H1 (cell line): ENCODE measurements around the gene RPL6. TPM values are rescaled to one million over a fixed set of nuclear protein-coding genes. Genes with fewer than 3 reads are reported as not detected.
A peak's percentile ranks its signal among the peaks of the same experiment; 100 is the strongest.

Source experiments
- CTCF ChIA-PET: fragments of 300-600 bp; sonication (Branson Sonifier 250); formaldehyde crosslinking; loops from one replicate; lab custom pipeline; 2021; ENCODE audit not compliant: partially characterized antibody; lab: Charles Lee
- POLR2A ChIA-PET: fragments of 300-600 bp; sonication (Branson Sonifier 250); formaldehyde crosslinking; loops from one replicate; lab custom pipeline; 2021; ENCODE audit warnings: inconsistent platforms; ENCODE audit not compliant: partially characterized antibody; lab: Charles Lee
- DNase-seq, 2 experiments: peaks; one replicate each; pipeline versions ENCODE4 v3.0.0 to v3.0.0-alpha.2; 2010 to 2022; ENCODE audit warnings: low spot score in 2 of 2, low read depth in 1 of 2, mixed read lengths in 1 of 2
- FAIRE-seq: peaks from 2 replicates; lab custom pipeline; 2011; peaks lifted over from hg19 to GRCh38; lab: Jason Lieb, UNC
- H2AFZ ChIP-seq: 2 replicates; pipeline ENCODE4 v1.8.1; 2012; ENCODE audit warnings: low read length, inconsistent platforms
- H2AK5ac ChIP-seq: 2 replicates; pipeline ENCODE4 v1.6.1; 2013; ENCODE audit warnings: low read depth, low read length
- H2BK120ac ChIP-seq: replicated peaks from 2 replicates; pipeline ENCODE3; 2013; ENCODE audit warnings: low read depth, low read length, inconsistent platforms
- H2BK12ac ChIP-seq: 2 replicates; pipeline ENCODE4 v1.6.1; 2013; ENCODE audit warnings: low read depth, low read length
- H2BK15ac ChIP-seq: 2 replicates; pipeline ENCODE4 v1.6.1; 2013; ENCODE audit warnings: low read length
- H2BK20ac ChIP-seq: 2 replicates; pipeline ENCODE4 v1.6.1; 2013; ENCODE audit warnings: low read length
- H2BK5ac ChIP-seq: 2 replicates; pipeline ENCODE4 v1.6.1; 2013; ENCODE audit warnings: low read depth, low read length
- H3K14ac ChIP-seq: 2 replicates; pipeline ENCODE4 v1.6.1; 2013; ENCODE audit warnings: inconsistent platforms; ENCODE audit not compliant: insufficient read length
- H3K18ac ChIP-seq: 2 replicates; pipeline ENCODE4 v1.6.1; 2013; ENCODE audit warnings: low read length; ENCODE audit errors: extremely low read depth
- H3K23ac ChIP-seq: 2 replicates; pipeline ENCODE4 v1.6.1; 2013; ENCODE audit warnings: inconsistent platforms; ENCODE audit not compliant: insufficient read length
- H3K23me2 ChIP-seq: 2 replicates; pipeline ENCODE4 v1.6.1; 2013; ENCODE audit warnings: low read depth, low read length
- H3K27ac ChIP-seq: 2 replicates; pipeline ENCODE4 v1.6.1; 2011; ENCODE audit warnings: low read depth, low read length, inconsistent platforms
- H3K27me3 ChIP-seq, 4 experiments: replicated peaks in 1 of 4; 1 replicate in 1 of 4; 2 replicates in 3 of 4; pipeline versions ENCODE4 v1.6.1 to v1.8.1; 2011 to 2013; ENCODE audit warnings: low read length in 3 of 4, mild to moderate bottlenecking in 3 of 4, inconsistent platforms in 2 of 4, mixed read lengths in 2 of 4, moderate library complexity in 1 of 4; ENCODE audit not compliant: control insufficient read depth in 3 of 4, insufficient read depth in 3 of 4; ENCODE audit errors: extremely low read depth in 1 of 4
- H3K36me3 ChIP-seq, 4 experiments: 2 replicates each; pipeline versions ENCODE4 v1.6.1 to v1.8.1; 2011 to 2013; ENCODE audit warnings: mild to moderate bottlenecking in 4 of 4, low read length in 3 of 4, moderate library complexity in 2 of 4, control low read depth in 1 of 4, inconsistent platforms in 1 of 4; ENCODE audit not compliant: insufficient read depth in 4 of 4, control insufficient read depth in 2 of 4
- H3K4ac ChIP-seq: replicated peaks from 2 replicates; pipeline ENCODE3; 2013; ENCODE audit warnings: low read length, low read depth, mixed read lengths, inconsistent platforms; ENCODE audit not compliant: insufficient read length
- H3K4me1 ChIP-seq, 4 experiments: replicated peaks in 1 of 4; 1 replicate in 1 of 4; 2 replicates in 3 of 4; pipeline versions ENCODE4 v1.6.1 to v1.8.1; 2011 to 2013; ENCODE audit warnings: low read length in 3 of 4, inconsistent platforms in 2 of 4, mixed read lengths in 1 of 4; ENCODE audit not compliant: insufficient read depth in 4 of 4, control insufficient read depth in 3 of 4
- H3K4me2 ChIP-seq, 2 experiments: 2 replicates each; pipeline versions ENCODE4 v1.6.1 to v1.8.1; 2011 to 2013; ENCODE audit warnings: low read depth in 2 of 2, low read length in 2 of 2, control low read depth in 1 of 2, inconsistent platforms in 1 of 2, mild to moderate bottlenecking in 1 of 2; ENCODE audit not compliant: insufficient read depth in 1 of 2
- H3K4me3 ChIP-seq, 4 experiments: fragments of 200-600, 300-600 bp in 1 of 4; sonication (generic), shearing (Covaris generic), sonication (Bioruptor Twin) in 1 of 4; 2 replicates each; pipeline versions ENCODE4 v1.5.1 to v1.8.1; 2011 to 2016; ENCODE audit warnings: low read length in 4 of 4, low read depth in 3 of 4, control low read depth in 2 of 4, inconsistent platforms in 2 of 4, mild to moderate bottlenecking in 2 of 4, mixed read lengths in 1 of 4, moderate library complexity in 1 of 4; ENCODE audit not compliant: insufficient read depth in 2 of 4; ENCODE audit errors: extremely low read depth in 1 of 4
- H3K56ac ChIP-seq: replicated peaks from 2 replicates; pipeline ENCODE3; 2013; ENCODE audit warnings: low read depth, mild to moderate bottlenecking, mixed read lengths, low read length, inconsistent platforms; ENCODE audit not compliant: insufficient read length
- H3K79me1 ChIP-seq: 2 replicates; pipeline ENCODE4 v1.6.1; 2013; ENCODE audit warnings: low read depth, low read length, control low read depth
- H3K79me2 ChIP-seq, 2 experiments: 2 replicates each; pipeline versions ENCODE4 v1.6.1 to v1.8.1; 2012 to 2013; ENCODE audit warnings: low read length in 2 of 2, mild to moderate bottlenecking in 2 of 2, inconsistent platforms in 1 of 2; ENCODE audit not compliant: insufficient read depth in 2 of 2, control insufficient read depth in 1 of 2
- H3K9ac ChIP-seq, 4 experiments: replicated peaks in 1 of 4; 1 replicate in 1 of 4; 2 replicates in 3 of 4; pipeline versions ENCODE4 v1.6.1 to v1.8.1; 2011 to 2013; ENCODE audit warnings: low read depth in 3 of 4, low read length in 3 of 4, control low read depth in 2 of 4, mild to moderate bottlenecking in 2 of 4, moderate library complexity in 2 of 4, inconsistent platforms in 1 of 4; ENCODE audit errors: extremely low read depth in 1 of 4
- H3K9me3 ChIP-seq, 2 experiments: 2 replicates each; pipeline versions ENCODE4 v1.6.1 to v1.8.1; 2012 to 2013; ENCODE audit warnings: mild to moderate bottlenecking in 2 of 2, moderate library complexity in 2 of 2, control low read depth in 1 of 2, inconsistent platforms in 1 of 2, low read depth in 1 of 2, low read length in 1 of 2, mixed read lengths in 1 of 2; ENCODE audit not compliant: insufficient read depth in 2 of 2
- H4K20me1 ChIP-seq, 2 experiments: replicated peaks in 1 of 2; 2 replicates each; pipeline versions ENCODE3 to v1.8.1; 2011 to 2013; ENCODE audit warnings: inconsistent platforms in 2 of 2, low read length in 2 of 2, mild to moderate bottlenecking in 1 of 2; ENCODE audit not compliant: insufficient read depth in 2 of 2, control insufficient read depth in 1 of 2
- H4K5ac ChIP-seq: 2 replicates; pipeline ENCODE4 v1.6.1; 2013; ENCODE audit warnings: low read length, low read depth, mixed read lengths, inconsistent platforms; ENCODE audit not compliant: insufficient read length
- H4K8ac ChIP-seq: 2 replicates; pipeline ENCODE4 v1.8.0; 2013; ENCODE audit warnings: mild to moderate bottlenecking, moderate library complexity, low read length, inconsistent platforms; ENCODE audit not compliant: insufficient read depth; ENCODE audit errors: extremely low read depth
- H4K91ac ChIP-seq: replicated peaks from 2 replicates; pipeline ENCODE3; 2013; ENCODE audit warnings: low read length, mixed read lengths, inconsistent platforms; ENCODE audit not compliant: insufficient read length
- ATF3 ChIP-seq: IDR thresholded peaks from 2 replicates; pipeline ENCODE4 v1.6.1; 2011; ENCODE audit warnings: low read depth, mild to moderate bottlenecking, low read length; ENCODE audit not compliant: insufficient read depth
- CHD1 ChIP-seq: IDR thresholded peaks from 2 replicates; pipeline ENCODE4 v1.6.1; 2012; ENCODE audit warnings: low read depth, low read length, improper control_type of control experiment
- KDM4A ChIP-seq: IDR thresholded peaks from one replicate; pipeline ENCODE4 v1.7.1; 2012; ENCODE audit warnings: low read depth, mild to moderate bottlenecking, moderate library complexity, low read length, inconsistent platforms; ENCODE audit not compliant: severe bottlenecking
- NRF1 ChIP-seq: IDR thresholded peaks from 2 replicates; pipeline ENCODE4 v1.6.1; 2011; ENCODE audit warnings: mild to moderate bottlenecking, low read depth, low read length, improper control_type of control experiment
- POLR2AphosphoS5 ChIP-seq: IDR thresholded peaks from 2 replicates; pipeline ENCODE4 v1.6.1; 2011; ENCODE audit warnings: low read depth, low read length
- RXRA ChIP-seq: IDR thresholded peaks from 2 replicates; pipeline ENCODE4 v1.6.1; 2011; ENCODE audit warnings: low read depth, mild to moderate bottlenecking, low read length, moderate library complexity; ENCODE audit not compliant: insufficient read depth
- SP2 ChIP-seq: IDR thresholded peaks from 2 replicates; pipeline ENCODE4 v1.6.1; 2012; ENCODE audit warnings: mild to moderate bottlenecking, low read length, inconsistent platforms
- WGBS, 2 experiments: shearing (Covaris generic) in 1 of 2; methylation state at CpG; one replicate each; pipeline versions ENCODE4 v1.1.6 to v1.1.7; 2013 to 2015; ENCODE audit warnings: low lambda C conversion rate in 2 of 2, mixed read lengths in 2 of 2, inconsistent platforms in 1 of 2, low coverage in 1 of 2, missing lambda C conversion rate in 1 of 2; ENCODE audit not compliant: insufficient replicate concordance in 2 of 2, insufficient coverage in 1 of 2, insufficient read length in 1 of 2; ENCODE audit errors: extremely low coverage in 1 of 2, missing lambda C conversion rate in 1 of 2; 5-methylcytosine and 5-hydroxymethylcytosine counted together
- polyA plus RNA-seq, 7 experiments: library from polyadenylated mRNA; depleted of rRNA in 3 of 7; stranded (reverse) in 5 of 7; unstranded in 2 of 7; fragments of >200 nt in 5 of 7; fragments of 200-250 nt in 2 of 7; gene quantifications; 1 replicate in 5 of 7; 2 replicates in 1 of 7; 4 replicates in 1 of 7; pipeline versions ENCODE4 v1.2.1 to v1.2.3, GENCODE V29; 2011 to 2013; ENCODE audit warnings: missing spikeins in 2 of 7, mixed read lengths in 2 of 7
- total RNA-seq: library from RNA; stranded (reverse); fragmentation: NEBNext Ultra II Directional; extraction: Animal tissue kit (Norgen Biotek cat#: 25700); gene quantifications from 2 replicates; pipeline ENCODE4 v1.2.1, GENCODE V29; 2021

Gene RPL6
- total and polyA plus RNA-seq, 2 of the 8 experiments (the other 6 are each of a cell fraction or from before 2014, with no cell fraction given) = 1,073 to 1,643 TPM

- Histone ChIP-seq H4K91ac (no peak overlapping the region), H2BK12ac (no peak overlapping the region), H3K4ac (no peak overlapping the region), H3K79me1 (no peaks in the 10 kb centered on the region), H4K8ac (no peak overlapping the region), H2BK20ac (no peak overlapping the region), H3K4me1 (no peaks in the 10 kb centered on the region; a peak in 1 of 7 replicates), H3K36me3 (peaks cover 23 to 36% (median 34%) of the 10 kb centered on the region in 4 experiments), H2BK15ac (no peak overlapping the region), H2AFZ (no peak overlapping the region), H3K23me2 (peaks cover 2% of the 10 kb centered on the region; the same call in 1 of the 2 replicates), H3K79me2 (peaks cover 0 to 22% of the 10 kb centered on the region in 2 experiments; a peak in 3 of 4 replicates), H4K5ac (no peak overlapping the region), H4K20me1 (peaks cover 6% of the 10 kb centered on the region in 2 experiments), H3K9ac (no peak overlapping the region), H2BK5ac (no peak overlapping the region), H3K9me3 (no peaks in the 10 kb centered on the region), H2AK5ac (no peak overlapping the region), H3K18ac (no peak overlapping the region), H3K23ac (no peak overlapping the region), H3K4me3 (no peak overlapping the region), H3K56ac (no peak overlapping the region), H3K27ac (no peak overlapping the region), H3K27me3 (no peaks in the 10 kb centered on the region), H3K4me2 (peak overlapping the region in 1 of 2 experiments; percentile 78; a peak in 1 of 4 replicates), H2BK120ac (no peak overlapping the region), H3K14ac (no peak overlapping the region)
- POLR2A ChIA-PET = interaction anchor here (1.3 to 2.0 kb wide), 4 partner anchors 8 to 28 kb away, joined by 3 to 10 read pairs (median 5); partner anchors contain the start of genes HECTD4 and PTPN11
- CTCF ChIA-PET = interaction anchor here (0.6 to 1.2 kb wide), 4 partner anchors 14 to 378 kb away, joined by 3 to 4 read pairs (median 3); no protein-coding TSS in a partner anchor
- no peak for TF ChIP-seq POLR2AphosphoS5
- TF ChIP-seq CHD1 = no peak
- no peak for TF ChIP-seq KDM4A
- TF ChIP-seq RXRA = no peak
- TF ChIP-seq ATF3 = no peak
- TF ChIP-seq SP2 = no peak
- no peak for TF ChIP-seq NRF1
- no peak for DNase-seq
- no peak for FAIRE-seq
- 92% methylated on average over 11 of the region's 14 CpGs; no CpG with 5 or more reads in 1 of the 2 experiments for WGBS, 2 experiments
Measured at GRCh38 chr12:112409906-112410244, 470 bp upstream of the RPL6 start.
